ENCODE results near the gene PKD1L1.

GRCh38 chr7:47932016-47932415 is 16.2 kb downstream of the PKD1L1 start:
- TF ChIP-seq, protein P1, sequence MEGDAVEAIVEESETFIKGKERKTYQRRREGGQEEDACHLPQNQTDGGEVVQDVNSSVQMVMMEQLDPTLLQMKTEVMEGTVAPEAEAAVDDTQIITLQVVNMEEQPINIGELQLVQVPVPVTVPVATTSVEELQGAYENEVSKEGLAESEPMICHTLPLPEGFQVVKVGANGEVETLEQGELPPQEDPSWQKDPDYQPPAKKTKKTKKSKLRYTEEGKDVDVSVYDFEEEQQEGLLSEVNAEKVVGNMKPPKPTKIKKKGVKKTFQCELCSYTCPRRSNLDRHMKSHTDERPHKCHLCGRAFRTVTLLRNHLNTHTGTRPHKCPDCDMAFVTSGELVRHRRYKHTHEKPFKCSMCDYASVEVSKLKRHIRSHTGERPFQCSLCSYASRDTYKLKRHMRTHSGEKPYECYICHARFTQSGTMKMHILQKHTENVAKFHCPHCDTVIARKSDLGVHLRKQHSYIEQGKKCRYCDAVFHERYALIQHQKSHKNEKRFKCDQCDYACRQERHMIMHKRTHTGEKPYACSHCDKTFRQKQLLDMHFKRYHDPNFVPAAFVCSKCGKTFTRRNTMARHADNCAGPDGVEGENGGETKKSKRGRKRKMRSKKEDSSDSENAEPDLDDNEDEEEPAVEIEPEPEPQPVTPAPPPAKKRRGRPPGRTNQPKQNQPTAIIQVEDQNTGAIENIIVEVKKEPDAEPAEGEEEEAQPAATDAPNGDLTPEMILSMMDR (conservative IDR thresholded peaks at IDR 0.05; ENCODE audit: low read depth, low read length), result no peak
- no peak for TF ChIP-seq EZH2 (IDR thresholded peaks at IDR 0.05; ENCODE audit: borderline replicate concordance, low read depth, low read length, poor library complexity, severe bottlenecking)
